Measurements from ENCODE around the gene LIN7A.

GRCh38 chr12:80848858-80849257 lies 88.9 kb downstream of the LIN7A start:
- TF ChIP-seq EZH2phosphoT487 (IDR thresholded peaks at IDR 0.05; ENCODE audit: borderline replicate concordance, low read length) (no peak), CTCF (IDR thresholded peaks at IDR 0.05; ENCODE audit: low read depth, low read length, poor library complexity, severe bottlenecking) (no peak)

Measured in DOHH2 (cell line).